Fibroblast of skin of abdomen (primary cell): ENCODE measurements around the gene MAPK8IP3.
"Not testable (repeated sequence)": the region's sequence is repeated elsewhere in the genome, so short reads cannot be mapped to it uniquely, and the experiment has no call there.

Experiments
- DNase-seq: peaks from one replicate; pipeline ENCODE4 v3.0.0-alpha.2; 2013

The MAPK8IP3 gene

GRCh38 chr16:1678500-1679098 is 27.4 kb upstream of the MAPK8IP3 start:
- DNase-seq: peak; percentile 22

- no peak for DNase-seq
These were observed 25.6 kb upstream of the MAPK8IP3 start for GRCh38 chr16:1680361-1680760.

- no peak for DNase-seq
These were observed 25.0 kb upstream of the MAPK8IP3 start for GRCh38 chr16:1681032-1681431.

- DNase-seq: no peak
These were observed 18.3 kb upstream of the MAPK8IP3 start for GRCh38 chr16:1687427-1688316.

- no peak for DNase-seq
These were observed 17.0 kb upstream of the MAPK8IP3 start for GRCh38 chr16:1688807-1689560.

GRCh38 chr16:1689853-1690252 is 16.1 kb upstream of the MAPK8IP3 start:
- DNase-seq: no peak

- DNase-seq: no peak
These were observed 15.2 kb upstream of the MAPK8IP3 start for GRCh38 chr16:1690810-1691209.

GRCh38 chr16:1691276-1691675 is 14.7 kb upstream of the MAPK8IP3 start:
- DNase-seq: no peak

- peak; percentile 47 for DNase-seq
These were observed 14.0 kb upstream of the MAPK8IP3 start for GRCh38 chr16:1691956-1692355.

GRCh38 chr16:1696863-1697262 is 9.1 kb upstream of the MAPK8IP3 start:
- DNase-seq: no peak

- DNase-seq: no peak
These were observed 7.3 kb upstream of the MAPK8IP3 start for GRCh38 chr16:1698680-1699079.

GRCh38 chr16:1700246-1700645 is 5.7 kb upstream of the MAPK8IP3 start:
- no peak for DNase-seq

GRCh38 chr16:1701216-1701878 is 4.6 kb upstream of the MAPK8IP3 start:
- no peak for DNase-seq

GRCh38 chr16:1705324-1705687 is 689 bp upstream of the MAPK8IP3 start:
- not testable (repeated sequence) for DNase-seq

GRCh38 chr16:1706386-1707192 is 594 bp downstream of the MAPK8IP3 start:
- DNase-seq: no peak

GRCh38 chr16:1707193-1707790 is 1.3 kb downstream of the MAPK8IP3 start:
- peak; percentile 22 for DNase-seq

GRCh38 chr16:1708083-1708767 is 2.2 kb downstream of the MAPK8IP3 start:
- DNase-seq: no peak

GRCh38 chr16:1708768-1709180 is 2.8 kb downstream of the MAPK8IP3 start:
- peak; percentile 26 for DNase-seq

- DNase-seq: no peak
These were observed 3.4 kb downstream of the MAPK8IP3 start for GRCh38 chr16:1709356-1709755.

- no peak for DNase-seq
These were observed 5.0 kb downstream of the MAPK8IP3 start for GRCh38 chr16:1710811-1711507.
